ENCODE results near the gene ARL15. TPM values are rescaled to one million over a fixed set of nuclear protein-coding genes. Genes with fewer than 3 reads are reported as not detected.

Gene ARL15
- total and polyA plus RNA-seq, 9 of the 15 experiments (the other 6 are each of a cell fraction or from before 2014, with no cell fraction given): 18.5 to 80.4 (median 57.0) TPM

GRCh38 chr5:54224103-54224826 lies 86.1 kb downstream of the ARL15 start (continued):
- TF ChIP-seq ZNF518B (CRISPR knock-in tag; IDR thresholded peaks at IDR 0.05): no peak
- TF ChIP-seq CREBBP (IDR thresholded peaks at IDR 0.05; ENCODE audit: low read depth, low read length): no peak
- 0 out of 2 replicates have a peak, but pooled peaks have one; percentile 24 for TF ChIP-seq HES1 (IDR thresholded peaks at IDR 0.05; ENCODE audit: low read depth)
- no peak for TF ChIP-seq MCM3 (IDR thresholded peaks at IDR 0.05)
- no peak for TF ChIP-seq CHD1 (IDR thresholded peaks at IDR 0.05; ENCODE audit: low read length)
- TF ChIP-seq E2F5 (CRISPR knock-in tag; IDR thresholded peaks at IDR 0.05): no peak
- 0 out of 2 replicates have a peak, but pooled peaks have one; percentile 21 for TF ChIP-seq MTA1 (IDR thresholded peaks at IDR 0.05; ENCODE audit: borderline replicate concordance)
- peak; percentile 62; the same call in 1 of the 2 replicates for TF ChIP-seq SMARCE1 (IDR thresholded peaks at IDR 0.05)
- no peak for TF ChIP-seq FOXP4 (CRISPR knock-in tag; IDR thresholded peaks at IDR 0.05; ENCODE audit: borderline replicate concordance)
- TF ChIP-seq ZNF395 (CRISPR knock-in tag; IDR thresholded peaks at IDR 0.05): no peak
- TF ChIP-seq HDAC8 (tag; IDR thresholded peaks at IDR 0.05): no peak
- TF ChIP-seq HMGN3 (IDR thresholded peaks at IDR 0.05; ENCODE audit: borderline replicate concordance, extremely low read depth, insufficient read length, low read depth, low read length): no peak
- no peak for TF ChIP-seq USF2 (CRISPR knock-in tag; IDR thresholded peaks at IDR 0.05)
- TF ChIP-seq GATAD2B (IDR thresholded peaks at IDR 0.05; ENCODE audit: borderline replicate concordance): no peak
- no peak for TF ChIP-seq NFYB (IDR thresholded peaks at IDR 0.05; ENCODE audit: extremely low read depth, insufficient read length)
- TF ChIP-seq ELF4 (CRISPR knock-in tag; IDR thresholded peaks at IDR 0.05): no peak
- no peak for TF ChIP-seq THAP7 (CRISPR knock-in tag; IDR thresholded peaks at IDR 0.05)

All from K562 (cell line).